Ectodermal cell (in vitro differentiated cells): ENCODE results near the gene GSKIP.

Source experiments
- H3K27ac ChIP-seq: 2 replicates; pipeline ENCODE4 v1.7.0; 2013; ENCODE audit warnings: mild to moderate bottlenecking, low read depth, low read length; ENCODE audit not compliant: insufficient read depth, poor library complexity, severe bottlenecking
- H3K27me3 ChIP-seq: 2 replicates; pipeline ENCODE4 v1.7.0; 2013; ENCODE audit warnings: mild to moderate bottlenecking, low read length; ENCODE audit not compliant: insufficient read depth, control insufficient read depth, poor library complexity, severe bottlenecking
- H3K36me3 ChIP-seq: one replicate; pipeline ENCODE4 v1.7.0; 2013; ENCODE audit warnings: low read length; ENCODE audit not compliant: control insufficient read depth, insufficient read depth
- H3K4me1 ChIP-seq: one replicate; pipeline ENCODE4 v1.7.0; 2013; ENCODE audit warnings: low read length; ENCODE audit not compliant: control insufficient read depth, insufficient read depth
- H3K4me3 ChIP-seq: 2 replicates; pipeline ENCODE4 v1.7.0; 2013; ENCODE audit warnings: low read depth, low read length, control low read depth; ENCODE audit not compliant: insufficient read depth
- H3K9me3 ChIP-seq: 2 replicates; pipeline ENCODE4 v1.7.0; 2013; ENCODE audit warnings: mild to moderate bottlenecking, low read length, moderate library complexity; ENCODE audit not compliant: control insufficient read depth
- WGBS, 2 experiments: methylation state at CpG; one replicate each; pipeline ENCODE4 v1.1.7; 2013; ENCODE audit warnings: missing lambda C conversion rate in 2 of 2; 5-methylcytosine and 5-hydroxymethylcytosine counted together

The GSKIP gene

DNA sequence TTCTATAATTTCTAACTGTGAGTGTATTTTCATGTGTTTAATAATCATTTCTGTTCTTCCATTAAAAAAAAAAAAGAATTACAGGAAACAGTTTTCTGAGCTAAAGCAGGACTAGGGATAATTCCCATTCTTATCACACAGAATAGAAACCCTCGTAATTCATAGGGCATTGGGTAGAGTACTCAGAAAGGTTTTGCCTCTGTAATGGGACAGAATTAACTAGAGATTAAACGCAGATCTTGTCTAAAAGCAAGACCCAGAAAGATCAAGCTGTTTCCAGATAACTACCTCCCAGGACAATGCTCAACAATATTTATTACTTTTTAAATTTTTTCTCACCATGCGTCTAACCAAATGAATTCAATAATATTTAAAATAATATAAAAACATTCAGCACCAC lies 10.2 kb downstream of the GSKIP start:
- Histone ChIP-seq H3K9me3 (no peaks in the 10 kb centered on the region), H3K27me3 (no peaks in the 10 kb centered on the region), H3K27ac (no peak overlapping the region), H3K4me1 (no peaks in the 10 kb centered on the region), H3K4me3 (no peak overlapping the region), H3K36me3 (no peaks in the 10 kb centered on the region)
- 89 to 93% methylated on average over 2 of the region's 3 CpGs for WGBS, 2 experiments

DNA sequence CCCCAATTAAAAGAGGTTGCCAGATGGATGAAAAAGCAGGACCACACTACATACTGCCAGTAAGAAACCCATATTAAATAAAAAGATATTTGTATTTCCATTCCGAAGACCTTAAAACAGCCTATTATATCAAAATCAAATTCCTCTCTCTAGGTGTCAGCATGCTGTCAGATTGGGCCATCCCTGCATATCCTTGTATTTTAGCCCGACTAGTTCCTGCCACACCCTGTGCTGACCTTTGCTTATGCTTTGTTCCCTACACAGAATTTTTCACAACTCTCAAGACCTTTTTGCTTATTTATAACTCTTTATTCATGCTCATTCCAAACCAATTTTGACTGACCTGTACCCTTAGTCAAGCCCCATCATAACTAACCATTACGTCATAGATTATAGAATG lies 12.8 kb downstream of the GSKIP start:
- Histone ChIP-seq H3K4me3 (no peak overlapping the region), H3K36me3 (no peaks in the 10 kb centered on the region), H3K4me1 (no peaks in the 10 kb centered on the region), H3K27ac (no peak overlapping the region), H3K27me3 (no peaks in the 10 kb centered on the region), H3K9me3 (no peaks in the 10 kb centered on the region)
- WGBS, 2 experiments = 92 to 93% methylated on average over 3 of the region's 3 CpGs

DNA sequence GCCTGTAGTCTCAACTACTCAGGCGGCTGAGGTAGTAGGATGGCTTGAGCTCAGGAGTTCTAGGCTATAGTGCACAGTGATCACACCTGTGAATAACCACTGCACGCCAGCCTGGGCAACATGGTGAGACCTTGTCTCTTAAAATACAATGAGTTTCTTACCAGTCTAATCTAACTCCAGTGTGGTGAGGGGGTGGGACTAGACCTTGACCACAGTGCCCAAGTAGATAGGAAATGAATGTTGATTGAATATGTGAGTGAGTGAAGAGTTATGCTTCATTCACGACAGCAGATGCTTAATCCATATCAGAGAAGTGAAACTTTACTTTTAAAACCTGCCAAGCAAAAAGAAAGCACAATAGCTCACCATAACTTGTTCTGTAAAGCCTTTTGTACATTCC lies 17.4 kb downstream of the GSKIP start:
- no peaks in the 10 kb centered on the region for H3K36me3 ChIP-seq
- no peaks in the 10 kb centered on the region for H3K27me3 ChIP-seq
- no peak overlapping the region for H3K27ac ChIP-seq
- no peak overlapping the region for H3K4me3 ChIP-seq
- no peaks in the 10 kb centered on the region for H3K9me3 ChIP-seq
- WGBS, 2 experiments = 88 to 94% methylated on average over 3 of the region's 3 CpGs
- H3K4me1 ChIP-seq = no peaks in the 10 kb centered on the region

DNA sequence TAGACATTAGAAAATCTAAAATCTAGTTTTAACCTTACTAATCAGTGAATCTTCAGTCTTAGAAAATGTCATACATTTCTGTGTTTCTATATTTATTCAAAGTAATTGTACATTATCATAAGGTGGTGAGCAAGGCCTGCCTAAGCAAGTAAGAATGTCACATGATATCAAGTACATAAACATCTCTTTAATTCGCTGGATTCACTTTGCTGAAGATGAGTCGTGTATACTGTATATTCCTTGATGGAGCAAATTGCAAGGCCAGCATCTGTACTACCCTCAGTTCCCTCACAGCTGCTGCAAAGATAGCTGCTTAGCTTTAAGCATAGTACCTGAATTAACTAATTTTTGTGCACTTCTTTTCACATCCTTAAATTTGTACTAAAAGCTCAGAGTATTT lies 20.1 kb downstream of the GSKIP start:
- H3K27me3 ChIP-seq = no peaks in the 10 kb centered on the region
- WGBS, 2 experiments = 95 to 98% methylated on average over 2 of the region's 2 CpGs
- no peak overlapping the region for H3K4me3 ChIP-seq
- H3K9me3 ChIP-seq = no peaks in the 10 kb centered on the region
- H3K27ac ChIP-seq = no peak overlapping the region
- no peaks in the 10 kb centered on the region for H3K4me1 ChIP-seq
- no peaks in the 10 kb centered on the region for H3K36me3 ChIP-seq

DNA sequence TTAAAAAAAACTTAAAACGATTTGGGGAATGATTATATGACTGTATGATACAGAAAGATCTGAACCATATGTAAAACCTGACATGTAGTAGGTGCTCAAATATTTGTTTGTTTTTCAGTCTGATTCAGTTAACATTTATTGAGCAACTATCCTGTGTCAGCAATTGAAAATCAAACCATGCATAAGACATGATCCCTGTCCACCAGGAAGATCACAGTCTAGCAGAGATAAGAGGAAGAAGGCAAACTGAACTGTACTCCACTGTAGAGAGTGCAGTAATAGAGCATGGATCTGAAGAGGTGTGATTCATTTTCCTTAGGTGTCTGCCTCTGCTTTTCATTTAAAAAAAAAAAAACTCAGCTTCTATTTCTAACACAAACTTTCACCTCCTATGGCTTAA lies 20.7 kb downstream of the GSKIP start:
- H3K36me3 ChIP-seq = no peaks in the 10 kb centered on the region
- H3K27me3 ChIP-seq = no peaks in the 10 kb centered on the region
- no peak overlapping the region for H3K4me3 ChIP-seq
- no peaks in the 10 kb centered on the region for H3K9me3 ChIP-seq
- H3K4me1 ChIP-seq = no peaks in the 10 kb centered on the region
- 74 to 81% methylated on average over 1 of the region's 1 CpG for WGBS, 2 experiments
- no peak overlapping the region for H3K27ac ChIP-seq

DNA sequence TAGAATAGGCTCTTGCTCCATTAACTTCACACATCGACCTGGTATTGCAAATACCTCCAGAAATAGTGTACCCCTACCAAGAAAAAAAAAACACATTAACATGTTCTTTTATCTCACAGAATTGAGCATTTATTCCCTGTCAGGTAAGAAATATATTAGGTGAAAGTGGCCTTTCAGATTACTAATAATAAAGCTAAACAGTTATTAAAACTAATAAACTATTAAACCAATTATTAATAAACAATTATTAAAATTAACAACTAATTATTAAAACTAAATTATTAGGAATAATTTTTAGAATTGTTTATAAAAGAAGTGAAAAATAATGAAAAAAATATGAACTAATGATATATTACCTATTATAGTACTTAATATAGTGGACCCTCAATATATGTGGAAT lies 21.4 kb downstream of the GSKIP start:
- no peaks in the 10 kb centered on the region for H3K36me3 ChIP-seq
- H3K27ac ChIP-seq = no peak overlapping the region
- no peaks in the 10 kb centered on the region for H3K9me3 ChIP-seq
- 100% methylated on average over 1 of the region's 1 CpG; no CpG with 5 or more reads in 1 of the 2 experiments for WGBS, 2 experiments
- H3K4me3 ChIP-seq = no peak overlapping the region
- no peaks in the 10 kb centered on the region for H3K4me1 ChIP-seq
- H3K27me3 ChIP-seq = no peaks in the 10 kb centered on the region

DNA sequence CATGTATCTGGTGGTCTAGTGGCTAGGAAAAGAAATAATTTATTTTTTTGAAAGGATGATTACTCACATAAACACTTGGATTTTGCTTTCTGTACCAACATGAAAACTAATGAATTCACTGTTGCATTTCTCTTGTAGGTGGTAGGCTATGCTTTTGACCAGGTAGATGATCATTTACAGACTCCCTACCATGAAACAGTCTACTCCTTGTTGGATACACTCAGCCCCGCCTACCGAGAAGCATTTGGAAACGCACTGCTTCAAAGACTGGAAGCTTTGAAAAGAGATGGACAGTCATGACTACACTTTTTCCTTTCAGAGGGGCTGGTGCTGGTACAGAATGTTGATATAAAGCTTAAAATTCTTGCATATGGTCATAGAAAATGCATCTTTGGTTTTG lies 22.1 kb downstream of the GSKIP start:
- H3K27ac ChIP-seq = no peak overlapping the region
- peaks cover 6% of the 10 kb centered on the region for H3K27me3 ChIP-seq
- WGBS, 2 experiments = 92 to 93% methylated on average over 3 of the region's 3 CpGs
- H3K36me3 ChIP-seq = no peaks in the 10 kb centered on the region
- H3K4me3 ChIP-seq = no peak overlapping the region
- H3K9me3 ChIP-seq = no peaks in the 10 kb centered on the region
- no peaks in the 10 kb centered on the region for H3K4me1 ChIP-seq

DNA sequence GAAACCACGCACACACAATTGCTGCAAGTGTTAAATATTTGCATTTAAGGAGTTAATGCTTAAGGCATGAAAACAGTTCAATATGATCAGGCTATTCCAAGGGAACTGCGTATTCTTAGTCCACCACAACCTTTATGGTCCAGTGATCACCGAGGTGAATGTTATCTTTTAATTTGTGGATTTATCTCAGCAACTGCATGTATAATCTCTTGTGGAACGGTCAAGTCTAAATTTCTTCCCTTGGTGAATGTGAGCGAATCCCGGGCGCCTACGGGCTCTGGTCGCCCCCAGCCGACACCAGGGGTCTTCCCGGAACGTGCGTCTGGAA lies 27.6 kb downstream of the GSKIP start:
- Histone ChIP-seq H3K9me3 (no peaks in the 10 kb centered on the region), H3K36me3 (no peaks in the 10 kb centered on the region)
- 14 to 17% methylated on average over 13 of the region's 13 CpGs for WGBS, 2 experiments

DNA sequence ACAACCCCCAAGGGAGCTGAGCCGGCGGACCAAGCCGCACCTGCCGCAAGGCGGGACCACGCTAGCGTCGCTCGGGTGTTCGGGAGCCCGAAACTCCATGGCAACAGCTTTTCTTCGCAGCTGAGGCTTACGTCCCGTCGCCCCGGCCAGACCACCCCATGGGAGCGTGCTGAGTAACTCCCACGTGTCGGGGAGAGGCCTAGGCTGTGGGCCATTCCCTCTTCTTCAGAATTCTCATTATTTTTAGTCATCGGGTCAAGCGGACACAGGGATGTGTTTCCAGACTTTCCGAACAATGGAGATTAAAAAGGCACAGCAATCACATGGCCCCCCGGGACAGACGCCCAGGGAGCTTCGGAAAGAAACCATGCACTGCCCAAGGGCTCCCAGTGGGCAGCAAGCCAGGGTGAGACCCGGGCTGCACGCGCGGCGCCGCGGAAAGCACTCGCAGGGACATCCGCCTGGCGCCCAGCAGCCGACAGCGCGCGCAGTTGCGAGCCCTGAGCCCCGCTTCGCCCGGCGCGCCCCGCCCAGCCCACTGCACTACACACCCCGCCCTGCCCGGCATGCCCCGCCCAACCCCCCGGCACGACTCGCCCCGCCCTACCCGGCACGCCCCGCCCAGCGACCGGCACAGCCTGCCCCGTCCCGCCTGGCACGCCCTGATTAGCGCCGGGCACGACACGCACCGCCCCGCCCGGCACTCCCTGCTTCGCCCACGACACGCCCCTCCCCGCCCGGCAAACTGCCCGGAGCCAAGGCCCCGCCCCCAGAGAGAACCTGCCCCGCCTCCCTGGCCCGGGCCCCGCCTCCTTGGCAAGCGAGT lies 28.2 kb downstream of the GSKIP start:
- Histone ChIP-seq H3K4me1 (no peaks in the 10 kb centered on the region), H3K4me3 (peak overlapping the region; percentile 61), H3K27ac (no peak overlapping the region), H3K9me3 (no peaks in the 10 kb centered on the region), H3K27me3 (peaks cover 30% of the 10 kb centered on the region), H3K36me3 (no peaks in the 10 kb centered on the region)
- 0% methylated on average over 79 of the region's 79 CpGs for WGBS, 2 experiments

More for the DNA sequence above, 27.6 kb downstream of the GSKIP start:
- no peak overlapping the region for H3K27ac ChIP-seq
- H3K4me1 ChIP-seq = no peaks in the 10 kb centered on the region
- peaks cover 30% of the 10 kb centered on the region for H3K27me3 ChIP-seq
- peak overlapping the region; percentile 61 for H3K4me3 ChIP-seq

DNA sequence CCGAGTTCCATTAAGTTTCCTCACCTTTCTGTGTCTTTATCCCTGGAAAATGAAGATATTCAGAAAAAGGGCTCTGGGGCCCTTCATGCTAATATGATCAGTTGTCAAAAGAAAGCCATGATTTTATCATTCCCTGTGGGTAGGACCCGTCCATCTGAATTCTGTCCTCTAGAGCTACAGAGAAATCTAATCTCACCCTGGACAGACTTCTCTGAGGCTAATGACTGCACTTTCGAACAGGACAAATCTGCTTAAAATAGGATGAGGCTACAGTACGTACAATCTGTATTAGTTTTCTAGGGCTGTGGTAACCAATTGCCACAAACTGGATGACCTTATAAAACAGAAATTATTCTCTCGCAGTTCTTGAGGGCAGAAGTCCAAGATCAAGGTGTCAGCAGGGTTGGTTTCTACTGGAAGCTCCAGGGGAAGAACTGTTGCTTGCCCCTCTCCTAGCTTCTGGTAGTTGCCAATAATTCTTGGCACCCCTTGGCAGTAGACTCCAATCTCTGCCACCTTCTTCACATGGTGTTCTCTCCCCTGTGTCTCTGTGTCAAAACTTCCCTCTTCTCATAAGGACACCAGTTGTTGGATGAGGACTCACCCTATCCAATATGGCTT lies 29.9 kb downstream of the GSKIP start:
- H3K4me3 ChIP-seq = peak overlapping the region; percentile 61
- no peaks in the 10 kb centered on the region for H3K9me3 ChIP-seq
- no peaks in the 10 kb centered on the region for H3K4me1 ChIP-seq
- 92 to 93% methylated on average over 5 of the region's 5 CpGs for WGBS, 2 experiments
- H3K27me3 ChIP-seq = peaks cover 30% of the 10 kb centered on the region
- H3K36me3 ChIP-seq = no peaks in the 10 kb centered on the region
- no peak overlapping the region for H3K27ac ChIP-seq
